ENCODE results near the gene LRP1B.

- TF ChIP-seq POLR2A (IDR thresholded peaks at IDR 0.05) (no peak), CTCF (IDR thresholded peaks at IDR 0.05) (no peak)
Observed at GRCh38 chr2:141200191-141200590, 930.6 kb downstream of the LRP1B start.

All from right lobe of liver (tissue), 4 donors.